CD14-positive monocyte (primary cell): ENCODE measurements around the gene SEC16A. TPM values are rescaled to one million over a fixed set of nuclear protein-coding genes. Genes with fewer than 3 reads are reported as not detected.

ENCODE experiments used
- DNase-seq, 3 donors: peaks; one replicate each; pipeline ENCODE4 v3.0.0-alpha.2; 2011 to 2022
- H2AFZ ChIP-seq: 2 replicates; pipeline ENCODE4 v1.6.0; 2012; ENCODE audit warnings: mild to moderate bottlenecking, low read depth, low read length, inconsistent platforms; ENCODE audit not compliant: insufficient read depth, poor library complexity, severe bottlenecking
- H3K27ac ChIP-seq, 2 donors: 1 replicate in 1 of 2; 2 replicates in 1 of 2; pipeline ENCODE4 v1.5.1; 2012 to 2013; ENCODE audit warnings: low read length in 2 of 2, control low read depth in 1 of 2, inconsistent platforms in 1 of 2, low read depth in 1 of 2, mild to moderate bottlenecking in 1 of 2
- H3K27me3 ChIP-seq, 2 donors: one replicate each; pipeline versions ENCODE4 v1.6.0 to v1.6.1; 2011 to 2013; ENCODE audit warnings: low read length in 2 of 2; ENCODE audit not compliant: control insufficient read depth in 2 of 2, insufficient read depth in 2 of 2
- H3K36me3 ChIP-seq, 2 donors: replicated peaks in 1 of 2; 1 replicate in 1 of 2; 2 replicates in 1 of 2; pipeline versions ENCODE4 v1.5.1 to v1.6.1; 2012 to 2013; ENCODE audit warnings: low read length in 2 of 2, control low read depth in 1 of 2, inconsistent platforms in 1 of 2, mild to moderate bottlenecking in 1 of 2; ENCODE audit not compliant: insufficient read depth in 2 of 2, control insufficient read depth in 1 of 2
- H3K4me1 ChIP-seq, 2 donors: 1 replicate in 1 of 2; 2 replicates in 1 of 2; pipeline versions ENCODE4 v1.5.1 to v1.6.1; 2012 to 2013; ENCODE audit warnings: low read length in 2 of 2, control low read depth in 1 of 2, inconsistent platforms in 1 of 2, mild to moderate bottlenecking in 1 of 2, moderate library complexity in 1 of 2; ENCODE audit not compliant: insufficient read depth in 2 of 2, control insufficient read depth in 1 of 2
- H3K4me2 ChIP-seq: replicated peaks from 2 replicates; pipeline ENCODE3; 2012; ENCODE audit warnings: low read length, moderate library complexity, mild to moderate bottlenecking; ENCODE audit not compliant: poor library complexity, severe bottlenecking; ENCODE audit errors: extremely low read depth
- H3K4me3 ChIP-seq, 3 experiments: fragments of 200-600 bp in 1 of 3; sonication (generic) in 1 of 3; replicated peaks in 1 of 3; 1 replicate in 2 of 3; 2 replicates in 1 of 3; pipeline ENCODE4 v1.5.1; 2011 to 2013; ENCODE audit warnings: low read length in 3 of 3, mild to moderate bottlenecking in 3 of 3, control low read depth in 2 of 3, low read depth in 2 of 3, inconsistent platforms in 1 of 3, moderate library complexity in 1 of 3
- H3K79me2 ChIP-seq: 2 replicates; pipeline ENCODE4 v1.6.0; 2012; ENCODE audit warnings: mild to moderate bottlenecking, control low read depth, inconsistent platforms, low read length, moderate library complexity; ENCODE audit not compliant: insufficient read depth
- H3K9ac ChIP-seq: 2 replicates; pipeline ENCODE4 v1.6.0; 2017; ENCODE audit warnings: low read length, mild to moderate bottlenecking; ENCODE audit not compliant: insufficient read depth, poor library complexity, severe bottlenecking
- H3K9me3 ChIP-seq, 2 donors: replicated peaks in 1 of 2; 1 replicate in 1 of 2; 2 replicates in 1 of 2; pipeline versions ENCODE4 v1.5.1 to v1.6.1; 2012 to 2013; ENCODE audit warnings: low read length in 2 of 2, control low read depth in 1 of 2; ENCODE audit not compliant: control insufficient read depth in 1 of 2, insufficient read depth in 1 of 2
- H4K20me1 ChIP-seq: 2 replicates; pipeline ENCODE4 v1.6.0; 2012; ENCODE audit warnings: mild to moderate bottlenecking, low read length, control low read depth, moderate library complexity; ENCODE audit not compliant: insufficient read depth
- H3K27ac Mint-ChIP-seq, 7 donors: one replicate each; pipeline ENCODE4 v1.8.0; 2020; ENCODE audit warnings: mild to moderate bottlenecking in 7 of 7, mixed read lengths in 7 of 7, moderate library complexity in 6 of 7, inconsistent platforms in 2 of 7
- H3K27me3 Mint-ChIP-seq, 3 donors: one replicate each; pipeline ENCODE4 v1.8.0; 2021 to 2022; ENCODE audit warnings: low read depth in 3 of 3, mild to moderate bottlenecking in 3 of 3, mixed read lengths in 3 of 3, moderate library complexity in 3 of 3, inconsistent platforms in 1 of 3
- H3K36me3 Mint-ChIP-seq, 2 donors: one replicate each; pipeline ENCODE4 v1.8.0; 2020; ENCODE audit warnings: mixed read lengths in 2 of 2, inconsistent platforms in 1 of 2, mild to moderate bottlenecking in 1 of 2
- H3K4me1 Mint-ChIP-seq: one replicate; pipeline ENCODE4 v1.8.0; 2020; ENCODE audit warnings: mild to moderate bottlenecking, mixed read lengths
- H3K4me3 Mint-ChIP-seq, 2 donors: one replicate each; pipeline ENCODE4 v1.8.0; 2020; ENCODE audit warnings: mild to moderate bottlenecking in 2 of 2, mixed read lengths in 2 of 2, moderate library complexity in 1 of 2
- H3K9me3 Mint-ChIP-seq, 7 donors: one replicate each; pipeline ENCODE4 v1.8.0; 2020 to 2022; ENCODE audit warnings: mixed read lengths in 7 of 7, mild to moderate bottlenecking in 6 of 7, moderate library complexity in 6 of 7, inconsistent platforms in 2 of 7
- CTCF ChIP-seq: fragments of 200-600 bp; IDR thresholded peaks from one replicate; pipeline ENCODE4 v1.8.0; 2022; ENCODE audit warnings: antibody characterized with exemption, mild to moderate bottlenecking
- WGBS: methylation state at CpG from one replicate; pipeline ENCODE4 v1.1.5; 2013; ENCODE audit warnings: missing lambda C conversion rate; ENCODE audit not compliant: insufficient coverage; 5-methylcytosine and 5-hydroxymethylcytosine counted together
- intact Hi-C, 2 donors: fragments of 100-400 bp; cut with micrococcal nuclease; formaldehyde crosslinking; loops; one replicate each; pipeline versions ENCODE4 v1.15.0 to v1.15.1; 2023
- polyA plus RNA-seq, 3 donors: library from polyadenylated mRNA; depleted of rRNA in 1 of 3; unstranded in 2 of 3; stranded (reverse) in 1 of 3; fragments of 300-500 nt in 2 of 3; fragments of >200 nt in 1 of 3; fragmentation: Illumina TruSeq in 2 of 3; gene quantifications; 1 replicate in 2 of 3; 2 replicates in 1 of 3; pipeline ENCODE4 v1.2.3, GENCODE V29; 2012 to 2021

SEC16A gene
- polyA plus RNA-seq, 3 donors: 11.1 to 36.8 (median 19.1) TPM

- Mint-ChIP-seq H3K4me1 (no peaks in the 10 kb centered on the region), H3K9me3 (peaks cover 0 to 2% (median 0%) of the 10 kb centered on the region in 7 donors), H3K27ac (no peak overlapping the region), H3K4me3 (no peak overlapping the region), H3K27me3 (peaks cover 0 to 3% (median 0%) of the 10 kb centered on the region in 3 donors), H3K36me3 (peaks cover 87 to 98% of the 10 kb centered on the region in 2 donors)
- H2AFZ ChIP-seq: no peak overlapping the region
- no peak overlapping the region for H3K4me2 ChIP-seq
- no peaks in the 10 kb centered on the region for H3K9me3 ChIP-seq
- H3K27me3 ChIP-seq: no peaks in the 10 kb centered on the region
- intact Hi-C loops: no loop called here
- H4K20me1 ChIP-seq: peaks cover 97% of the 10 kb centered on the region
- H3K27ac ChIP-seq: no peak overlapping the region
- no peak for TF ChIP-seq CTCF
- peaks cover 41% of the 10 kb centered on the region for H3K79me2 ChIP-seq
- H3K9ac ChIP-seq: no peak overlapping the region
- H3K36me3 ChIP-seq: peaks cover 100% of the 10 kb centered on the region in 2 donors
- no peaks in the 10 kb centered on the region for H3K4me1 ChIP-seq
- WGBS: 94% methylated on average over 10 of the region's 15 CpGs
- no peak overlapping the region for H3K4me3 ChIP-seq
- no peak for DNase-seq
Observed at GRCh38 chr9:136467766-136468165, 15.1 kb downstream of the SEC16A start.

GRCh38 chr9:136466155-136466541 is 16.7 kb downstream of the SEC16A start:
- WGBS: 98% methylated on average over 30 of the region's 30 CpGs
- H3K4me1 Mint-ChIP-seq: no peaks in the 10 kb centered on the region
- H3K27ac Mint-ChIP-seq: no peak overlapping the region
- Histone ChIP-seq H3K4me1 (no peaks in the 10 kb centered on the region), H3K27ac (no peak overlapping the region), H3K9me3 (no peaks in the 10 kb centered on the region), H3K9ac (no peak overlapping the region), H2AFZ (no peak overlapping the region), H3K4me2 (no peak overlapping the region), H3K36me3 (peaks cover 100% of the 10 kb centered on the region in 2 donors), H3K27me3 (no peaks in the 10 kb centered on the region), H4K20me1 (peaks cover 97% of the 10 kb centered on the region), H3K79me2 (peaks cover 25% of the 10 kb centered on the region), H3K4me3 (no peak overlapping the region)
- TF ChIP-seq CTCF: no peak
- peaks cover 0 to 2% (median 0%) of the 10 kb centered on the region in 3 donors for H3K27me3 Mint-ChIP-seq
- DNase-seq: no peak
- peaks cover 0 to 2% (median 0%) of the 10 kb centered on the region in 7 donors for H3K9me3 Mint-ChIP-seq
- intact Hi-C loops: no loop called here
- H3K36me3 Mint-ChIP-seq: peaks cover 86 to 98% of the 10 kb centered on the region in 2 donors
- H3K4me3 Mint-ChIP-seq: no peak overlapping the region
